Skeletal muscle satellite cell (primary cell): ENCODE results near the gene TESK1.
"Not testable (repeated sequence)": the region's sequence is repeated elsewhere in the genome, so short reads cannot be mapped to it uniquely, and the experiment has no call there.

Experiments
- H3K27me3 ChIP-seq: 2 replicates; pipeline ENCODE4 v1.7.0; 2013; ENCODE audit warnings: low read length; ENCODE audit not compliant: control insufficient read depth, insufficient read depth
- H3K36me3 ChIP-seq: 2 replicates; pipeline ENCODE4 v1.7.0; 2013; ENCODE audit warnings: mild to moderate bottlenecking, control low read depth, low read length; ENCODE audit not compliant: insufficient read depth
- H3K4me1 ChIP-seq: 2 replicates; pipeline ENCODE4 v1.7.0; 2013; ENCODE audit warnings: low read length; ENCODE audit not compliant: control insufficient read depth, insufficient read depth
- H3K4me2 ChIP-seq: 2 replicates; pipeline ENCODE4 v1.7.0; 2013; ENCODE audit warnings: mild to moderate bottlenecking, low read length
- H3K4me3 ChIP-seq: 2 replicates; pipeline ENCODE4 v1.7.0; 2013; ENCODE audit warnings: low read length
- H3K9ac ChIP-seq: 2 replicates; pipeline ENCODE4 v1.7.0; 2013; ENCODE audit warnings: mild to moderate bottlenecking, low read depth, low read length, moderate library complexity
- H3K9me3 ChIP-seq: replicated peaks from 2 replicates; pipeline ENCODE4 v1.7.0; 2013; ENCODE audit warnings: mild to moderate bottlenecking, control low read depth, low read length

Gene TESK1

GRCh38 chr9:35606726-35607125, 1.7 kb downstream of the TESK1 start:
- Histone ChIP-seq H3K4me1 (peaks cover 50% of the 10 kb centered on the region), H3K4me2 (peak overlapping the region; percentile 88), H3K36me3 (peaks cover 27% of the 10 kb centered on the region), H3K9ac (peak overlapping the region; percentile 85), H3K27me3 (no peaks in the 10 kb centered on the region), H3K4me3 (peak overlapping the region; percentile 69), H3K9me3 (no peaks in the 10 kb centered on the region)

GRCh38 chr9:35608221-35608620, 3.2 kb downstream of the TESK1 start:
- no peak overlapping the region for H3K4me2 ChIP-seq
- no peaks in the 10 kb centered on the region for H3K9me3 ChIP-seq
- no peak overlapping the region for H3K9ac ChIP-seq
- peaks cover 43% of the 10 kb centered on the region for H3K4me1 ChIP-seq
- H3K27me3 ChIP-seq = no peaks in the 10 kb centered on the region
- peaks cover 27% of the 10 kb centered on the region for H3K36me3 ChIP-seq
- no peak overlapping the region for H3K4me3 ChIP-seq

DNA sequence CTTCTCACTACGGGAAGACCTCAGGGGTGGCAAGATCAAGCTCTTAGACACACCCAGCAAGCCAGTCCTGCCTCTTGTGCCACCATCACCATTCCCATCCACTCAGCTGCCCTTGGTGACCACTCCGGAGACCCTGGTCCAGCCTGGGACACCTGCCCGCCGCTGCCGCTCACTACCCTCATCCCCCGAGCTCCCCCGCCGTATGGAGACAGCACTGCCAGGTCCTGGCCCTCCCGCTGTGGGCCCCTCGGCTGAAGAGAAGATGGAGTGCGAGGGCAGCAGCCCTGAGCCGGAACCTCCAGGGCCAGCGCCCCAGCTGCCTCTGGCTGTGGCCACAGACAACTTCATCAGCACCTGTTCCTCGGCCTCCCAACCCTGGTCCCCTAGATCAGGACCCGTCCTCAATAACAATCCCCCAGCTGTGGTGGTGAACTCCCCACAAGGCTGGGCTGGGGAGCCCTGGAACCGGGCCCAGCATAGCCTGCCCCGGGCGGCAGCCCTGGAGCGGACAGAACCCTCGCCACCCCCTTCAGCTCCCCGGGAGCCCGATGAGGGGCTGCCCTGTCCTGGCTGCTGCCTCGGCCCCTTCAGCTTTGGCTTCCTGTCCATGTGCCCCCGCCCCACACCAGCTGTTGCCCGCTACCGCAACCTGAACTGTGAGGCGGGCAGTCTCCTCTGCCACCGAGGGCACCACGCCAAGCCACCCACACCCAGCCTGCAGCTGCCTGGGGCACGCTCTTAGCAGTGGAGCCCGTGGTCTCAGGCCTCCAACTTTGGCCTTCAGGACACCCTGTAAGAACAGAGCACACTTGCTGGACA, 4.1 kb downstream of the TESK1 start:
- no peaks in the 10 kb centered on the region for H3K27me3 ChIP-seq
- H3K9me3 ChIP-seq = no peaks in the 10 kb centered on the region
- no peak overlapping the region for H3K4me3 ChIP-seq
- peak overlapping the region; percentile 14 for H3K9ac ChIP-seq
- H3K4me1 ChIP-seq = peaks cover 38% of the 10 kb centered on the region
- peak overlapping the region; percentile 6 for H3K4me2 ChIP-seq
- peaks cover 27% of the 10 kb centered on the region for H3K36me3 ChIP-seq

GRCh38 chr9:35609820-35610163, 4.7 kb downstream of the TESK1 start:
- peaks cover 32% of the 10 kb centered on the region for H3K4me1 ChIP-seq
- peaks cover 27% of the 10 kb centered on the region for H3K36me3 ChIP-seq
- peak overlapping the region; percentile 3 for H3K9ac ChIP-seq
- no peaks in the 10 kb centered on the region for H3K27me3 ChIP-seq
- H3K4me2 ChIP-seq = peak overlapping the region; percentile 6
- H3K9me3 ChIP-seq = no peaks in the 10 kb centered on the region
- no peak overlapping the region for H3K4me3 ChIP-seq

GRCh38 chr9:35611230-35611797, 6.3 kb downstream of the TESK1 start:
- Histone ChIP-seq H3K4me2 (no peak overlapping the region), H3K4me3 (no peak overlapping the region), H3K9me3 (no peaks in the 10 kb centered on the region), H3K36me3 (peaks cover 27% of the 10 kb centered on the region), H3K4me1 (peaks cover 25% of the 10 kb centered on the region), H3K27me3 (peaks cover 6% of the 10 kb centered on the region), H3K9ac (no peak overlapping the region)

GRCh38 chr9:35612066-35612465, 7.0 kb downstream of the TESK1 start:
- not testable (repeated sequence) for H3K9me3 ChIP-seq, H3K4me2 ChIP-seq, H3K9ac ChIP-seq, H3K4me3 ChIP-seq
- Histone ChIP-seq H3K4me1 (peaks cover 20% of the 10 kb centered on the region), H3K27me3 (peaks cover 11% of the 10 kb centered on the region), H3K36me3 (peaks cover 27% of the 10 kb centered on the region)

GRCh38 chr9:35612843-35613242, 7.8 kb downstream of the TESK1 start:
- Histone ChIP-seq H3K4me2 (no peak overlapping the region), H3K27me3 (peaks cover 18% of the 10 kb centered on the region), H3K36me3 (peaks cover 22% of the 10 kb centered on the region), H3K9me3 (no peaks in the 10 kb centered on the region), H3K4me3 (no peak overlapping the region), H3K9ac (no peak overlapping the region), H3K4me1 (peaks cover 24% of the 10 kb centered on the region)

DNA sequence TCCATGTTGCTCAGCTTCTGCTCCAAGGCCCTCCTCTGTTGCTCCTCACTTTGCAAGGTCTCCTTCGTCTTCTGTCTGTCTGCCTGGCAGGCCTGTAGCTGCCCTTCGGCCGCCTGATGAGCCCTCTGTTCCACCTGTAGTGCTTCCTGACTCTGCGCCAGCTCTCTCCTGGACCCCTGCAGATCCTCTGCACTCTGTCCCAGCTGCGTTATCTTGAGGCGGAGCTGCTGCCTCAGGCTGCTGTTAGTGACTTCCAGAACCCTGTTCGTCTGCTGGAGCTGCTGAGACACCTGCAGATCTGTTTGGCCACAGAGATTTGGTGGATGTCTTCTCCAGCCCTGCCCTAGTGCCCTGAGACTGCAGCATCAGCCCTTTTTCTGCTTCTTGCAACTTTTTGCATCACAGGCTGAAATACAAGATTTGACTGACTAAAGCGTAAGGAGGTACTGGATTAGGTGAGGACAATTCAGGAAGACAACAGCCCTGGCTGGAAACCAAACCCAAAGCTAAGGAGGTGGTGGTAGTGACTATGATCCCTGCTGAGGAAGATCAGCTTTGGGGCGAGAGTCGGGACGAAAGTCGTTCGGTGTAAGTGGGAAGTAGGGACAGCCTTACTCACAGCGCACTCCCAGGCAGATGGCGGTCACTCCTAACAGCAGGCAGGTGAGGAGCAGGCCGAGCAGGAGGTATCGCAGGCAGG, 11.1 kb downstream of the TESK1 start:
- peaks cover 19% of the 10 kb centered on the region for H3K27me3 ChIP-seq
- H3K4me2 ChIP-seq = no peak overlapping the region
- H3K4me3 ChIP-seq = no peak overlapping the region
- no peak overlapping the region for H3K9ac ChIP-seq
- peaks cover 11% of the 10 kb centered on the region for H3K4me1 ChIP-seq
- no peaks in the 10 kb centered on the region for H3K9me3 ChIP-seq
- no peaks in the 10 kb centered on the region for H3K36me3 ChIP-seq

DNA sequence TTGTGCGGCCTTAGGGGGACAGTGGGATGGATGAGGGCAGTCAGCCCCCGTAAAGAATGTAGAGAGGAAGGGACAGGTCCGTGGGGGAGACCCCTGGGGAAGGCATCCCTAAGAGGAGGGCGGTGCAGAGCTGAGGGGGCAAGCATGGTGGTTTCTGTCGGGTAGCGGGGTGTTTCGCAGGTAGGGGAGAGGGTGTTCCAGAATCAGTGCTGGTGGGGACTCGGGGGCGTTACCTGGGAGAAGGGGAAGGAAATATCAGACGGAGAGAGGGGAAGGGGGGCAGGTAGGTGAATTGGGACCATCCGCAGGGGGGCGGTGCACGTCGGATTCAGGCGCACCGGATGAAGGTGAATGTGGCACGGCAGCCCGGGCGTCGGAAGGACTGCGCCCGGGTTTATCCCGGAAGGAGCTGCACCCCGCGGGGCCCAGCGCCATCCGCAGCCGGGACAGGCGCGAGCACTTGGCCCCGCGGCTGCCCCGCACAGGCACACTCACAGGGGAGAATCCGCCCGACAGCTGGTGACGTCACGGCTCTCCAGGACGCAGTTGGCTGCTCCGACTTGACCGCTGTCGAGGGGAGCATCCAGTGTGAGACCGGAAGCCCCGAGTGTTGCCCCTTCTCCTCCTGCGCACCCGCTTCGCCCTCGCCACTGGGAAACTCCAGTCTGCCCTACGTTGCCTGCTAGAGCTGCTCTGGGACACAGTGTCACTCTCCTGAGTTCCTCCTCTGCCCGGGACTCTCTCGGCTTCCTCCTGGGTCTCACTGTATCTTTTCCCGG, 11.8 kb downstream of the TESK1 start:
- Histone ChIP-seq H3K4me1 (peaks cover 11% of the 10 kb centered on the region), H3K36me3 (no peaks in the 10 kb centered on the region), H3K9ac (peak overlapping the region; percentile 22), H3K4me3 (peak overlapping the region; percentile 62), H3K4me2 (peak overlapping the region; percentile 85), H3K9me3 (no peaks in the 10 kb centered on the region), H3K27me3 (peaks cover 25% of the 10 kb centered on the region)

DNA sequence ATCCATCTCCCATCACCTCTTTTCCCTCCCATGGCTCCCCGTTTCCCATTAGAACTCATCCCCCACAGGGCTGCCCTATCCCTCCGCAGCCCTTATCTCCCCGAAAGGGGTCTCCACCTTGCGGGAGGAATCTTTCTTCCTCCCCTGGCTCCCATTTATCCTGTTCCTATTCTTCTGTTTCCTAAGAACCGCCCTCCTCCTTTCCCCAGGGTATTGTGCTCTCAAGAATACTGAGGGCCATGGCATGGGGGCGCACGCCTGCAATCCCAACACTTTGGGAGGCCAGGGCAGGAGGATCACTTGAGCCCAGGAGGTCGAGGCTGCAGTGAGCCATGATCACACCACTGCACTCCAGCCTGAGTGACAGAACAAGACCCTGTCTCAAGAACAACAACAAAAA, 12.5 kb downstream of the TESK1 start:
- Histone ChIP-seq H3K9ac (no peak overlapping the region), H3K4me3 (peak overlapping the region; percentile 62), H3K4me1 (peaks cover 11% of the 10 kb centered on the region)

GRCh38 chr9:35618325-35618727, 13.3 kb downstream of the TESK1 start, which contains the start of gene CD72:
Gene CD72 (minus strand): TSS chr9:35618413. CDS start chr9:35618303, 110 bp downstream.
- peak within 1 kb of the TSS; percentile 62 for H3K4me3 ChIP-seq
- H3K9ac ChIP-seq = peak within 1 kb of the TSS; percentile 22
- H3K27me3 ChIP-seq = peaks cover 25% of the 10 kb centered on the region
- no peaks in the 10 kb centered on the region for H3K36me3 ChIP-seq
- peak within 1 kb of the TSS; percentile 85 for H3K4me2 ChIP-seq
- H3K9me3 ChIP-seq = no peaks in the 10 kb centered on the region
- H3K4me1 ChIP-seq = peaks cover 11% of the 10 kb centered on the region

More for the DNA sequence above, 12.5 kb downstream of the TESK1 start:
- peaks cover 25% of the 10 kb centered on the region for H3K27me3 ChIP-seq
- no peaks in the 10 kb centered on the region for H3K9me3 ChIP-seq
- no peaks in the 10 kb centered on the region for H3K36me3 ChIP-seq
- H3K4me2 ChIP-seq = peak overlapping the region; percentile 85
